C4-2B (cell line): ENCODE data around the gene NPY2R.

Experiments
- ZFX ChIP-seq: fragments of 450-650 bp; IDR thresholded peaks from 2 replicates; pipeline ENCODE4 v1.6.1; 2017
- TF ChIP-seq, protein P1 (sequence below): fragments of 450-650 bp; conservative IDR thresholded peaks from 2 replicates; pipeline ENCODE4 v1.5.1; 2017; ENCODE audit warnings: mild to moderate bottlenecking

- TF ChIP-seq, protein P1, sequence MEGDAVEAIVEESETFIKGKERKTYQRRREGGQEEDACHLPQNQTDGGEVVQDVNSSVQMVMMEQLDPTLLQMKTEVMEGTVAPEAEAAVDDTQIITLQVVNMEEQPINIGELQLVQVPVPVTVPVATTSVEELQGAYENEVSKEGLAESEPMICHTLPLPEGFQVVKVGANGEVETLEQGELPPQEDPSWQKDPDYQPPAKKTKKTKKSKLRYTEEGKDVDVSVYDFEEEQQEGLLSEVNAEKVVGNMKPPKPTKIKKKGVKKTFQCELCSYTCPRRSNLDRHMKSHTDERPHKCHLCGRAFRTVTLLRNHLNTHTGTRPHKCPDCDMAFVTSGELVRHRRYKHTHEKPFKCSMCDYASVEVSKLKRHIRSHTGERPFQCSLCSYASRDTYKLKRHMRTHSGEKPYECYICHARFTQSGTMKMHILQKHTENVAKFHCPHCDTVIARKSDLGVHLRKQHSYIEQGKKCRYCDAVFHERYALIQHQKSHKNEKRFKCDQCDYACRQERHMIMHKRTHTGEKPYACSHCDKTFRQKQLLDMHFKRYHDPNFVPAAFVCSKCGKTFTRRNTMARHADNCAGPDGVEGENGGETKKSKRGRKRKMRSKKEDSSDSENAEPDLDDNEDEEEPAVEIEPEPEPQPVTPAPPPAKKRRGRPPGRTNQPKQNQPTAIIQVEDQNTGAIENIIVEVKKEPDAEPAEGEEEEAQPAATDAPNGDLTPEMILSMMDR: no peak
- TF ChIP-seq ZFX: no peak
Observed at GRCh38 chr4:155227131-155227530, 18.7 kb downstream of the NPY2R start.
